HG03520 (cell line): ENCODE measurements around the gene NPY1R.

Source experiments
- ATAC-seq: cut with Tn5 transposase; IDR thresholded peaks from one replicate; pipeline ENCODE4 v1.9.1; 2021; ENCODE audit warnings: mild to moderate bottlenecking, moderate library complexity; ENCODE audit not compliant: unreplicated experiment

Gene NPY1R

DNA sequence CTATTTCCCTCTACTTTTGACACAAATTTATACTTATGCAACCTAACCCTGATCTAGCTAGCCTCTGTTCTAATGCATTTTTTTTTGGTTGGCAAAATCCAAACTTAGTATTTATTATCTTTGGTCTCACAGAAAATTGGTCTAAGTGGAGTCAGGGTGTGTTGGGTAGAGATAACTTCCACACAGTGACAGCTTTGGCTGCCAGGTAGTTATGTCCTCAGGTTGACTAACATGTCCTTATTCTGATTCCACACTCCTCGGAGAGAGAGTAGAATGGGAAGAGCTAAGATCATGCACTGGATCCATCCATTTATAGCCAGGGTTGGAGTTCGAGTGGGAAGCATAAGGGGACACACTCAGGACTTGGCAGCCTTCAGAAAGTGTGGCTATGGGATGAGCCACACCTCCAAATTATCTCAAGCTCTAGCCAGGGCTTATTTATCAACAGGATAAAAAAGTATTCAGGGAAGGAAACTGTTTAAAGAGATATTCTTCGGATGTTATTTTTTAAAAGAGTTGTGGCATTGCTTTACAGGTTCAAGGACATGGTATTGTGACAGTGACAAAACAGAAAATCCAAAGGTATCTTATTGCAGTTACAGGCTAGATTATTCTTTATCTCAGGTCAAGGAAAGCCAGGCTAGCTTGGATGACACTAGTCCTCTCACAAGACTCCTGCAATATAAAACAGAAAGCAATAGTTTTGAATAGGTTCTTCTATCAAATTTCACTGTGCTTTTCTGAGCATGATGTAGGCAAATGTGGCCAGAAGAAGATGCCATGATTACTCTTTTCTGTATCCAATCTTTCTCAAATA, 51.5 kb downstream of the NPY1R start:
- no peak for ATAC-seq

DNA sequence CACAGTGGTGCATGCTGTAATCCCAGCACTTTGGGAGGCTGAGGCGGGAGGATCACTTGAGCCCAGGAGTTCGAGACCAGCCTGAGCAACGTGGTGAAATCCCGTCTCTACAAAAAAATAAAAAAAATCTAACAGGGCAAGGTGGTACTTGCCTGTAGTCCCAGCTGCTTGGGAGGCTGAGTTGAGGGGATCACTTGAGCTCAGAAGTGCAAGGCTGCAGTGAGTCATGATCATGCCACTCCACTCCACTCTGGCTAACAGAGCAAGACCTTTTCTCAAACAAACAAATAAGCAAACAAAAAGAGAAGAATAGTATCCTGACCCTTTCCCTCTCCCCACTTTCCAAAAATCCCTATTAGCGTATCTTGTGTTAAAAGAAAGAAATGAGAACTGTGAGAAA, 52.7 kb downstream of the NPY1R start:
- ATAC-seq = no peak

- no peak for ATAC-seq
These were observed 57.5 kb downstream of the NPY1R start for GRCh38 chr4:163274861-163275260.
